Measurements from ENCODE around the gene PRUNE2. TPM values are rescaled to one million over a fixed set of nuclear protein-coding genes. Genes with fewer than 3 reads are reported as not detected.
A peak's percentile ranks its signal among the peaks of the same experiment; 100 is the strongest.

The PRUNE2 gene
- total RNA-seq, 6 experiments from 2014 or later: 1.4 to 3.3 (median 2.1) TPM

- Histone ChIP-seq H3K27me3 (no peaks in the 10 kb centered on the region), H3K4me1 (no peaks in the 10 kb centered on the region), H3K27ac (no peak overlapping the region), H3K4me3 (no peak overlapping the region), H3K9me3 (no peaks in the 10 kb centered on the region), H3K36me3 (no peaks in the 10 kb centered on the region)
- 58% methylated on average over 6 of the region's 6 CpGs for WGBS (ENCODE audit: insufficient coverage, low coverage, low lambda C conversion rate, missing lambda C conversion rate)
- DNase-seq (no peak), ATAC-seq (no peak)
- no peak for TF ChIP-seq CTCF (IDR thresholded peaks at IDR 0.05)
- no peak for TF ChIP-seq POLR2A (IDR thresholded peaks at IDR 0.05)
- intact Hi-C loops (cut with DNase I): no loop called here
These were observed 313.6 kb downstream of the PRUNE2 start for GRCh38 chr9:76592091-76592973.

GRCh38 chr9:76591256-76591950 is 314.5 kb downstream of the PRUNE2 start:
- DNase-seq (no peak), ATAC-seq (no peak)
- 49% methylated on average over 4 of the region's 4 CpGs for WGBS (ENCODE audit: insufficient coverage, low coverage, low lambda C conversion rate, missing lambda C conversion rate)
- no peak overlapping the region for H3K27ac ChIP-seq
- H3K36me3 ChIP-seq: no peaks in the 10 kb centered on the region
- intact Hi-C loops (cut with DNase I): no loop called here
- no peaks in the 10 kb centered on the region for H3K4me1 ChIP-seq
- H3K4me3 ChIP-seq: no peak overlapping the region
- TF ChIP-seq CTCF (IDR thresholded peaks at IDR 0.05): no peak
- TF ChIP-seq POLR2A (IDR thresholded peaks at IDR 0.05): no peak
- no peaks in the 10 kb centered on the region for H3K9me3 ChIP-seq
- no peaks in the 10 kb centered on the region for H3K27me3 ChIP-seq

GRCh38 chr9:76588316-76588715 is 317.6 kb downstream of the PRUNE2 start:
- no peaks in the 10 kb centered on the region for H3K27me3 ChIP-seq
- TF ChIP-seq CTCF (IDR thresholded peaks at IDR 0.05): no peak
- TF ChIP-seq POLR2A (IDR thresholded peaks at IDR 0.05): no peak
- no peaks in the 10 kb centered on the region for H3K36me3 ChIP-seq
- no peak overlapping the region for H3K4me3 ChIP-seq
- intact Hi-C loops (cut with DNase I): no loop called here
- no peaks in the 10 kb centered on the region for H3K9me3 ChIP-seq
- H3K27ac ChIP-seq: no peak overlapping the region
- no peaks in the 10 kb centered on the region for H3K4me1 ChIP-seq
- DNase-seq (no peak), ATAC-seq (peak in 2 of 4 donors; percentile 42 to 53)

- Histone ChIP-seq H3K4me3 (no peak overlapping the region), H3K27ac (no peak overlapping the region), H3K9me3 (no peaks in the 10 kb centered on the region), H3K36me3 (no peaks in the 10 kb centered on the region), H3K27me3 (no peaks in the 10 kb centered on the region), H3K4me1 (no peaks in the 10 kb centered on the region)
- intact Hi-C loops (cut with DNase I): no loop called here
- ATAC-seq (peak in 1 of 4 donors; percentile 38), DNase-seq (no peak)
- TF ChIP-seq CTCF (IDR thresholded peaks at IDR 0.05) (no peak), POLR2A (IDR thresholded peaks at IDR 0.05) (no peak)
- 54% methylated on average over 5 of the region's 6 CpGs for WGBS (ENCODE audit: insufficient coverage, low coverage, low lambda C conversion rate, missing lambda C conversion rate)
These were observed 319.3 kb downstream of the PRUNE2 start for GRCh38 chr9:76586390-76587314.
